Choroid plexus epithelial cell (primary cell): ENCODE results near the gene TXNDC17.
"Not testable (repeated sequence)": the region's sequence is repeated elsewhere in the genome, so short reads cannot be mapped to it uniquely, and the experiment has no call there.

ENCODE experiments used
- DNase-seq: peaks from one replicate; pipeline ENCODE4 v3.0.0-alpha.2; 2010; ENCODE audit warnings: low read depth
- H3K4me3 ChIP-seq: 2 replicates; pipeline ENCODE4 v1.5.1; 2011; ENCODE audit warnings: low read depth, mild to moderate bottlenecking, control low read depth, low read length, moderate library complexity
- TF ChIP-seq, protein P1 (sequence below): conservative IDR thresholded peaks from 2 replicates; pipeline ENCODE4 v1.5.1; 2011; ENCODE audit warnings: low read depth, mild to moderate bottlenecking, control low read depth, inconsistent platforms, low read length, moderate library complexity

The TXNDC17 gene

DNA sequence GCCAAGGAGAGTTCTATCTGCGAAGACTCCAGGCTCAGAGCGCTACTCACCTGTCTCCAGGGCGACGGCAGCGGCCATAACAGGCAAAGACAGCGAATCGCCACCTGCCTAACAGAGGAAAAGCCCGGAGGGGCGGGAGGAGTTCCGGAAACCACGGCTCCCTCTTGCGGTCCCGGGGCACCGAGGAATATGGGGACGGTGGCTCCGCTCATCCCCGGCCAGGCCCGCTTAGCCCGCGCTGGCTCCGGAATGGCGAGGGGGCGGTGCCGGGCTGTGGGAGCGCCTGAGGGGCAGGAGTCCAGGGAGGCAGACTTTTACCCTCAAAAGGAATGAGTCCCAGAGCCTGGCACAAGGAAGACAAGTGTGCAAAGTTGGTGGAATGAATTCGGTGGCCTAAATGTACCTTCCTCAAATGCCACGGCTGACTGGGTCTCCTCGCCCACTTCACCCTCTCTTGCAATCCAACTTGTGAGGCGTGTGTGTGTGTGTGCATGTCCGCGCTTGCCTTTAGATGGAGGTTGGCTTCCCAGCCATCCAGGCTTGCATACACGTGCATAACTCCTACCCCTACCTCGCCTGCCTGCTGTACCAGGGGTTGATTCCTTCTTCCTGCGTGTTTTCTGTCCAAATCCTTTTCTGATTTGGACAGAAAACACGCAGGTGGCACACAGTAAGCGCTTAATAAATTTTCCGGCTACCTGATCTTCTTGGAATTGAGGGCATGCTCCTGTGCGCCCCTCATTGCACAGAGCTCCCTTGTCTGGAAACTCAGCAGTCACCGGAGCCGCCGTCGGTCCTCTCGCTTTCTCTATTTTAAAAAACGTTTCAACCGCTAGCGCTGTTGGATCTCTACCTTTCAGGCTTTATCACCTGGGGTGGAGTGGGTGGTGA lies 14.2 kb downstream of the TXNDC17 start:
- no peak overlapping the region for H3K4me3 ChIP-seq
- DNase-seq, result no peak
- TF ChIP-seq, protein P1, sequence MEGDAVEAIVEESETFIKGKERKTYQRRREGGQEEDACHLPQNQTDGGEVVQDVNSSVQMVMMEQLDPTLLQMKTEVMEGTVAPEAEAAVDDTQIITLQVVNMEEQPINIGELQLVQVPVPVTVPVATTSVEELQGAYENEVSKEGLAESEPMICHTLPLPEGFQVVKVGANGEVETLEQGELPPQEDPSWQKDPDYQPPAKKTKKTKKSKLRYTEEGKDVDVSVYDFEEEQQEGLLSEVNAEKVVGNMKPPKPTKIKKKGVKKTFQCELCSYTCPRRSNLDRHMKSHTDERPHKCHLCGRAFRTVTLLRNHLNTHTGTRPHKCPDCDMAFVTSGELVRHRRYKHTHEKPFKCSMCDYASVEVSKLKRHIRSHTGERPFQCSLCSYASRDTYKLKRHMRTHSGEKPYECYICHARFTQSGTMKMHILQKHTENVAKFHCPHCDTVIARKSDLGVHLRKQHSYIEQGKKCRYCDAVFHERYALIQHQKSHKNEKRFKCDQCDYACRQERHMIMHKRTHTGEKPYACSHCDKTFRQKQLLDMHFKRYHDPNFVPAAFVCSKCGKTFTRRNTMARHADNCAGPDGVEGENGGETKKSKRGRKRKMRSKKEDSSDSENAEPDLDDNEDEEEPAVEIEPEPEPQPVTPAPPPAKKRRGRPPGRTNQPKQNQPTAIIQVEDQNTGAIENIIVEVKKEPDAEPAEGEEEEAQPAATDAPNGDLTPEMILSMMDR, result no peak

DNA sequence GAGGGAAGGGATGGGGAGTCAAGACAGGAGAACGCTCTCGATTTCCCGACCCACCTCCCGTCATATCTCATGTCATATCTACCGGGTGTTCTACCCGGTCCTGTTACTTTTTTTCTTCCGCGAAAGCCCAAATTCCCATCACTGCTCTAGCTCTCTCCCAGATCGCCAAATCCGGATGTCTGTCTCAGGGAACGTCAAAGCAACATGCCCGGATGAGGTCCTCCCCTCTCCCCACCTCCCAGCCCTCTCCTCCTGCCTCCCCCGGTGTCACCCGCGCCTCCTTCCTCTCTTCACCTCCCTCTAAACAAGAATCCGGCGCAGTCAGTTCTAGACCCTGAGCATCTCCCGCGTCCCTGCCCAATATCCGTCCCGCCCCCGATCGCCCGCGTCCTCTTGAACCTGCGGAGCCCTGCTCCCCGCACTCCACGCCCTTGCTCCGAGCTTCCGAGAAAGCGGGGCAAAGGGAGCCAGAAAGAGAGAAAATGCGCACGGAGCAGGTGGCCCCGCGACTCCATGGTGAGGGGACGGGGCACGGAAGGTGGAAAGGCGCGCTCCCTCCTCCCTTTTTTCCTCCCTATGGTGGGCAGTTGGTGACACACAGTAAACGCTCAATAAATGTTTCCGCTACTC lies 15.0 kb downstream of the TXNDC17 start:
- DNase-seq, H3K4me3 ChIP-seq: not testable (repeated sequence)

DNA sequence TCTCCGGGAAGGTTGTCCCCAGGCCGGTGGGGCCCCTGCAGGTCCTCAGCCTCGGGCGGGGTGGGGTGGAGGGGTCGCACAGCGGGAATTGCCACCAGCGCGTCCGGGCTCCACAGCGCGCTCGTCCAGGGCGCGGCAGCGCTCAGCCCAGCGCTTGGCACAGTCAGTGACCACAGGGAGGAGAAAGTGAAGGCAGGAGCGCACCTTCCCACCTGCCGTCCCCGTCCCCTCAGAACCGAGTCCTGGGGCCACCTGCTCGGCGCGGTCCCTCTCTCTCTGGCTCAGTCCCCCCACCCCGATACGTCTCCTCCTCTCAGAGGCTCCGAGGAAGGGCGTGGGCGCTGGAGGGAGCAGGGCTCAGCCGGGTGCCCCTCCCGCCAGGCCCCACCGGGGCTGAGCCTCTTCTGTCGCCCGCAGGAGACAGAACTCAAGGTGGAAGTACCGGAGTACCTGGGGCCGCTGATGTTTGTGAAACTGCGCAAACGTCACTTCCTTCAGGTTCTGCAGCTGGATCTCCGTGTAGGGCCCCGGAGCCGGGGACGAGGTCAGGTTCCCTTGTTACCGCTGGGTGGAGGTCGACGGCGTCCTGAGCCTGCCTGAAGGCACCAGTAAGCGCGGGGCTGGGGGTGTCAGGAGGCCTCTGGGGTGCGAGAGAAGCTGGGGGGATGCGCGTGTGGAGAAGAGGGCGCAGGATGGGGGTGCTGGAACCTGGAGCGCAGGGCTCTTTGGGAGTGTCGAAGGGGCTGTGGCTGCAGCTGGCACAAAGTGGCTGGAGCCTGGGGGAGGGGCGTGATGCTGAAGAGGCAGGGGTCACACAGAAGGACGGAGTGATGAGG lies 16.2 kb downstream of the TXNDC17 start:
- not testable (repeated sequence) for DNase-seq, H3K4me3 ChIP-seq

DNA sequence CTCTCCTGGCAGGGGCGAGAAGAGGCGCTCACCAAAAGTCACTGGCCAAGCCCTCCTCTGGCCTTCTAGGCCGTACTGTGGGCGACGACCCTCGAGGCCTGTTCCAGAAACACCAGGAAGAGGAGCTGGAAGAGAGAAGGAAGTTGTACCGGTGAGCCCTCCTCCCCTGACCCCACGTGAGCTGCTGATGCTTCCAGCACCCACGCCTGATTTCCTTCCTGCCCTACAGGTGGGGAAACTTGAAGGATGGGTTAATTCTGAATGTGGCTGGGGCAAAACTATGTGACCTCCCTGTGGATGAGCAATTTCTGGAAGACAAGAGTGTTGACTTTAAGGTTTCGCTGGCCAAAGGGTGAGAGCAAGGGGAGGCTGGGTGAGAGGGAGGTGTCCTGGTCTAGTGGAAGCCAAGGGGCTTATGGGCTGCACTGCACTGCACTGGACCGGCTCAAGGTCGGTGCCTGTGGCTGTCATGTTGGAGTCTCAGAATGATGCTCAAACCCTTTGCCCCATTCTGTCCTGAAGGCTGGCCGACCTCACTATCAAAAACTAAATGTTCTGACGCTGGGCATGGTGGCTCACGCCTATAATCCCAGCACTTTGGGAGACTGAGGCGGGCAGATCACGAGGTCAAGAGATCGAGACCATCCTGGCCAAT lies 16.9 kb downstream of the TXNDC17 start:
- TF ChIP-seq, protein P1, result no peak
- no peak for DNase-seq
- no peak overlapping the region for H3K4me3 ChIP-seq

DNA sequence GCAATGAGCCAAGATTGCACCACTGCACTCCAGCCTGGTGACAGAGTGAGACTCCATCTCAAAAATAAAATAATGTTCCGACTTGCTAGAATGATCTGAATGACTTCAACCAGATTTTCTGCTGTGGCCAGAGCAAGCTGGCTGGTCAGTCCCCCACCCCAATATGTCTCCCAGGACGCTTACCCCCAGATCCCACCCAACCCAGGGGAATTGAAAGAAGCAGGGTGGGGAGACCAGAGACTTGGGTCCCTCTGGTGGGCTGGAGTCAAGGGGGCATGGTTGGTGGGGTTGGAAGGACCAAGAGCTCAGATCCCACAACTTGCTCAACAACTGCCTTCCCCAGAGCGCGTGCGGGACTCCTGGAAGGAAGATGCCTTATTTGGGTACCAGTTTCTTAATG lies 17.6 kb downstream of the TXNDC17 start:
- not testable (repeated sequence) for H3K4me3 ChIP-seq, DNase-seq

DNA sequence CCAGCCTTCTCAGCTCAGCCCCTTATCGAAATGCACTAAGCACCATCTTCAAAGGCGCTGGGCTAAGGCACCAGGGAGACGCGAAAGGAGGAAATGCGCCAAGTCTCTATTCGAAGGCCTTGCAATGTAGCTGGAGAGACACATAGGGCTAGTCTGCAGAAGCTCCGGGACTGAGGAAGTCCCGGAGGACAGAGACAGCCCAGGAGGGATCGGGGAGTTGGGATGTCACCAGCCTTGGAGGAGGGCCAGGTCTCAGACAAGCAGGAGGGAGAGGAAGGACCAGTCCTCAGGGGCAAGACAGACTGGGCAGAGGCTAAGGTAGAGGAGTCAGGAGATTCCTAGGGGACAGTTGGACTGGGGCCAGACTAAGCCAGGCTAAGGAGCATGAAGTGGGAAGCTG lies 19.2 kb downstream of the TXNDC17 start:
- TF ChIP-seq, protein P1, result no peak
- H3K4me3 ChIP-seq, result no peak overlapping the region
- no peak for DNase-seq

DNA sequence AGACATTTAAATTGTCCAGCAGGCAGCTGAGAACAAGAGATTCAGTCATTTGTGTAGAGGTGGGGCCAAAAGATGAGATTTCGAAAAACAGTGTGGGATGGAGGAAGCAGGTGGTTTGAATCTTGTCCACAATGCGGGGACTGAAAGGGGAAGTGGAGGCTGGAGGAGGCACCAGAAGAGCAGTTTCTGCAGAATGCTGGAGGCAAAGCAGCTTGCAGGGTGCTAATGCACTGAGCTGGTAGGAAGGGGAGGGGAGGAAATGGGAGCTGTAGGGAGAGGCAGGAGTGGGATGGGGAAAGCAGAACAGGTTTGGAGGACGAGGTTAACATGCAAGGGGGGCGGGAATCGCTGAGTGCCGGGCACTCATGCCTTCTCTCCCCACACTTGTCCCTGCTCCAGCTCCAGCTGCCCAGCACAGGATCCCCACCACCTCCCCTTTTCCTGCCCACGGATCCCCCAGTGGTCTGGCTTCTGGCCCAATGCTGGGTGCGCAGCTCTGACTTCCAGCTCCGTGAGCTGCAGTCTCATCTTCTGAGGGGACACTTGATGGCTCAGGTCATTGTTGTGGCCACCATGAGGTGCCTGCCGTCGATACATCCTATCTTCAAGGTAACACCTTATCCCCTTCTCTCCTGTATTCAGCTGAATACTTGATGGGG lies 20.1 kb downstream of the TXNDC17 start:
- DNase-seq, result no peak
- no peak overlapping the region for H3K4me3 ChIP-seq

More for the DNA sequence above, 20.1 kb downstream of the TXNDC17 start:
- TF ChIP-seq, protein P1, result no peak
